OCI-LY1 (cell line): ENCODE results near the gene ZP1.

ENCODE experiments used
- EZH2 ChIP-seq: fragments of 200-600 bp; sonication (generic), shearing (Covaris generic); IDR thresholded peaks from 2 replicates; pipeline ENCODE4 v1.8.0; 2017; ENCODE audit warnings: borderline replicate concordance, mixed run types, mild to moderate bottlenecking, antibody characterized with exemption, low read length, moderate library complexity, mixed read lengths
- TF ChIP-seq, protein P1 (sequence below): fragments of 200-600 bp; sonication (generic), shearing (Covaris generic); IDR thresholded peaks from 2 replicates; pipeline ENCODE4 v1.5.1; 2017; ENCODE audit warnings: mild to moderate bottlenecking, antibody characterized with exemption, low read length, moderate library complexity, mixed read lengths

DNA sequence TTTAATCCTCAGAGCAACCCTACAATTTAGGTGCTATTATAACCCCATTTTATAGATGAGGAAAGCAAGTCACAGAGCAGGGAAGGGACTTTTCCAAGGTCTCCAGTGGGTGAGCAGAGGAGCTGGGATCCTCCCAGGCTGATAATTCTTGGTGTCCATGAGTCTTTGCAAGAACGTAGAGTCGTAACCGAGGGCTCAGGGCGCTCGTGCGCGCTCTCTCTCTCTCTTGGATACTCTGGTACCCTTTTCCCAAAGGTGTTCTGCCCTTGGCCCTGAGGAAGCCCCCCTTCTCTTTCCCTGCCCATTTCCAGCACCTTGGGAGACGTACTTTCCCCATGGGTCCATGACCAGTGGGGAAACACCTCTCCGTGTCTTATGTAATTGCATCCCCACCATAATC lies 5.2 kb upstream of the ZP1 start:
- TF ChIP-seq, protein P1, sequence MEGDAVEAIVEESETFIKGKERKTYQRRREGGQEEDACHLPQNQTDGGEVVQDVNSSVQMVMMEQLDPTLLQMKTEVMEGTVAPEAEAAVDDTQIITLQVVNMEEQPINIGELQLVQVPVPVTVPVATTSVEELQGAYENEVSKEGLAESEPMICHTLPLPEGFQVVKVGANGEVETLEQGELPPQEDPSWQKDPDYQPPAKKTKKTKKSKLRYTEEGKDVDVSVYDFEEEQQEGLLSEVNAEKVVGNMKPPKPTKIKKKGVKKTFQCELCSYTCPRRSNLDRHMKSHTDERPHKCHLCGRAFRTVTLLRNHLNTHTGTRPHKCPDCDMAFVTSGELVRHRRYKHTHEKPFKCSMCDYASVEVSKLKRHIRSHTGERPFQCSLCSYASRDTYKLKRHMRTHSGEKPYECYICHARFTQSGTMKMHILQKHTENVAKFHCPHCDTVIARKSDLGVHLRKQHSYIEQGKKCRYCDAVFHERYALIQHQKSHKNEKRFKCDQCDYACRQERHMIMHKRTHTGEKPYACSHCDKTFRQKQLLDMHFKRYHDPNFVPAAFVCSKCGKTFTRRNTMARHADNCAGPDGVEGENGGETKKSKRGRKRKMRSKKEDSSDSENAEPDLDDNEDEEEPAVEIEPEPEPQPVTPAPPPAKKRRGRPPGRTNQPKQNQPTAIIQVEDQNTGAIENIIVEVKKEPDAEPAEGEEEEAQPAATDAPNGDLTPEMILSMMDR, result no peak
- TF ChIP-seq EZH2, result no peak
